ENCODE measurements around the gene C16orf96.

Gene C16orf96

GRCh38 chr16:4640572-4641305 lies 84.6 kb downstream of the C16orf96 start:
- Histone ChIP-seq H3K79me2 (ENCODE audit: control insufficient read depth, insufficient read depth, low read length) (peaks cover 19% of the 10 kb centered on the region), H2BK15ac (replicated peaks; ENCODE audit: low read depth) (no peak overlapping the region)
- no CpG with 5 or more reads among the region's 19 CpGs for WGBS (ENCODE audit: extremely low coverage, insufficient coverage, low lambda C conversion rate)

DNA sequence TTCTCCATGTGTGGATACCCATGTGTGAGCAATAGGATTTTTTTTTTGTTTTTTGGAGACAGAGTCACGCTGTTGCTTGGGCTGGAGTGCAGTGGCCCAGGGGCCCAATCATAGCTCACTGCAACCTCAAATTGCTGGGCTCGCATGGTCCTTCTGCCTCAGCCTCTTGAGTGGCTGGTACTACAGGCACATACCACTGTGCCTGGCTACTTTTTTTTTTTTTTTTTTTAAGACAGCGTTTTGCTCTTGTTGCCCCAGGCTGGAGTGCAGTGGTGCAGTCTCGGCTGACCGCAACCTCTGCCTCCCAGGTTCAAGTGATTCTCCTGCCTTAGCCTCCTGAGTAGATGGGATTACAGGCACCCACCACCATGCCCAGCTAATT lies 85.2 kb downstream of the C16orf96 start:
- H3K56ac ChIP-seq (ENCODE audit: low read length), result no peak overlapping the region
- H4K8ac ChIP-seq (ENCODE audit: low read depth, low read length), result no peak overlapping the region
- H3K9ac ChIP-seq (ENCODE audit: low read length), result no peak overlapping the region
- no CpG with 5 or more reads among the region's 5 CpGs for WGBS (ENCODE audit: extremely low coverage, insufficient coverage, low lambda C conversion rate)
- no peak overlapping the region for H2BK5ac ChIP-seq (ENCODE audit: low read length)
- H3K4me3 ChIP-seq (ENCODE audit: low read length), result no peak overlapping the region
- no peaks in the 10 kb centered on the region for H3K4me1 ChIP-seq (ENCODE audit: control insufficient read depth, low read depth, low read length)
- no peak overlapping the region for H3K18ac ChIP-seq (ENCODE audit: low read length)
- H3K36me3 ChIP-seq (ENCODE audit: control insufficient read depth, insufficient read depth, low read length), result no peaks in the 10 kb centered on the region
- H4K5ac ChIP-seq (ENCODE audit: low read length), result no peak overlapping the region
- peaks cover 15% of the 10 kb centered on the region for H3K79me1 ChIP-seq (ENCODE audit: low read length)
- H2AK5ac ChIP-seq (ENCODE audit: low read length), result no peak overlapping the region
- no peak for DNase-seq
- H3K27ac ChIP-seq (ENCODE audit: low read depth, low read length), result no peak overlapping the region
- H3K4ac ChIP-seq (ENCODE audit: low read depth, low read length), result no peak overlapping the region
- no peak overlapping the region for H3K23ac ChIP-seq (ENCODE audit: low read length)
- H3K4me2 ChIP-seq (ENCODE audit: low read length), result no peak overlapping the region
- H2BK120ac ChIP-seq (ENCODE audit: low read depth, low read length), result no peak overlapping the region
- no peaks in the 10 kb centered on the region for H3K27me3 ChIP-seq (ENCODE audit: insufficient read depth, low read length, poor library complexity)
- H2BK15ac ChIP-seq (replicated peaks; ENCODE audit: low read depth), result no peak overlapping the region
- peaks cover 19% of the 10 kb centered on the region for H3K79me2 ChIP-seq (ENCODE audit: control insufficient read depth, insufficient read depth, low read length)

More at GRCh38 chr16:4640572-4641305, 84.6 kb downstream of the C16orf96 start:
- Histone ChIP-seq H3K4ac (ENCODE audit: low read depth, low read length) (no peak overlapping the region), H3K79me1 (ENCODE audit: low read length) (peaks cover 14% of the 10 kb centered on the region), H3K27ac (ENCODE audit: low read depth, low read length) (no peak overlapping the region), H3K4me2 (ENCODE audit: low read length) (no peak overlapping the region), H2BK5ac (ENCODE audit: low read length) (no peak overlapping the region), H3K4me1 (ENCODE audit: control insufficient read depth, low read depth, low read length) (no peaks in the 10 kb centered on the region), H3K36me3 (ENCODE audit: control insufficient read depth, insufficient read depth, low read length) (no peaks in the 10 kb centered on the region), H3K18ac (ENCODE audit: low read length) (no peak overlapping the region), H4K8ac (ENCODE audit: low read depth, low read length) (no peak overlapping the region), H2BK120ac (ENCODE audit: low read depth, low read length) (no peak overlapping the region), H3K27me3 (ENCODE audit: insufficient read depth, low read length, poor library complexity) (no peaks in the 10 kb centered on the region), H3K23ac (ENCODE audit: low read length) (no peak overlapping the region), H2AK5ac (ENCODE audit: low read length) (no peak overlapping the region), H3K9ac (ENCODE audit: low read length) (no peak overlapping the region), H3K56ac (ENCODE audit: low read length) (no peak overlapping the region), H3K4me3 (ENCODE audit: low read length) (no peak overlapping the region), H4K5ac (ENCODE audit: low read length) (no peak overlapping the region)
- DNase-seq, result no peak

- Histone ChIP-seq H4K5ac (ENCODE audit: low read length) (no peak overlapping the region), H3K27me3 (ENCODE audit: insufficient read depth, low read length, poor library complexity) (no peaks in the 10 kb centered on the region), H3K23ac (ENCODE audit: low read length) (no peak overlapping the region), H2BK15ac (replicated peaks; ENCODE audit: low read depth) (no peak overlapping the region), H3K56ac (ENCODE audit: low read length) (no peak overlapping the region), H3K4me1 (ENCODE audit: control insufficient read depth, low read depth, low read length) (no peaks in the 10 kb centered on the region), H3K79me1 (ENCODE audit: low read length) (peaks cover 12% of the 10 kb centered on the region), H4K8ac (ENCODE audit: low read depth, low read length) (no peak overlapping the region), H2BK5ac (ENCODE audit: low read length) (no peak overlapping the region), H3K18ac (ENCODE audit: low read length) (no peak overlapping the region), H3K36me3 (ENCODE audit: control insufficient read depth, insufficient read depth, low read length) (no peaks in the 10 kb centered on the region), H2AK5ac (ENCODE audit: low read length) (no peak overlapping the region), H3K4ac (ENCODE audit: low read depth, low read length) (no peak overlapping the region), H2BK120ac (ENCODE audit: low read depth, low read length) (no peak overlapping the region), H3K4me3 (ENCODE audit: low read length) (no peak overlapping the region), H3K4me2 (ENCODE audit: low read length) (no peak overlapping the region), H3K79me2 (ENCODE audit: control insufficient read depth, insufficient read depth, low read length) (peaks cover 17% of the 10 kb centered on the region), H3K9ac (ENCODE audit: low read length) (no peak overlapping the region), H3K27ac (ENCODE audit: low read depth, low read length) (no peak overlapping the region)
- no peak for DNase-seq
- WGBS (ENCODE audit: extremely low coverage, insufficient coverage, low lambda C conversion rate), result no CpG with 5 or more reads among the region's 14 CpGs
Measured at GRCh38 chr16:4641895-4642294, 85.8 kb downstream of the C16orf96 start.

GRCh38 chr16:4646773-4647643 lies 90.9 kb downstream of the C16orf96 start:
- no peak overlapping the region for H3K27ac ChIP-seq (ENCODE audit: low read depth, low read length)
- H4K5ac ChIP-seq (ENCODE audit: low read length), result no peak overlapping the region
- no peak overlapping the region for H3K56ac ChIP-seq (ENCODE audit: low read length)
- no peak overlapping the region for H3K4me2 ChIP-seq (ENCODE audit: low read length)
- H3K79me1 ChIP-seq (ENCODE audit: low read length), result peaks cover 5% of the 10 kb centered on the region
- no peak overlapping the region for H3K9ac ChIP-seq (ENCODE audit: low read length)
- no peak overlapping the region for H3K23ac ChIP-seq (ENCODE audit: low read length)
- no CpG with 5 or more reads among the region's 22 CpGs for WGBS (ENCODE audit: extremely low coverage, insufficient coverage, low lambda C conversion rate)
- peaks cover 2% of the 10 kb centered on the region for H3K79me2 ChIP-seq (ENCODE audit: control insufficient read depth, insufficient read depth, low read length)
- H3K18ac ChIP-seq (ENCODE audit: low read length), result no peak overlapping the region
- no peak for DNase-seq
- no peaks in the 10 kb centered on the region for H3K4me1 ChIP-seq (ENCODE audit: control insufficient read depth, low read depth, low read length)
- no peaks in the 10 kb centered on the region for H3K27me3 ChIP-seq (ENCODE audit: insufficient read depth, low read length, poor library complexity)
- H2BK120ac ChIP-seq (ENCODE audit: low read depth, low read length), result no peak overlapping the region
- H2BK15ac ChIP-seq (replicated peaks; ENCODE audit: low read depth), result no peak overlapping the region
- H3K36me3 ChIP-seq (ENCODE audit: control insufficient read depth, insufficient read depth, low read length), result no peaks in the 10 kb centered on the region
- no peak overlapping the region for H2AK5ac ChIP-seq (ENCODE audit: low read length)
- H2BK5ac ChIP-seq (ENCODE audit: low read length), result no peak overlapping the region
- no peak overlapping the region for H3K4ac ChIP-seq (ENCODE audit: low read depth, low read length)
- H3K4me3 ChIP-seq (ENCODE audit: low read length), result no peak overlapping the region
- no peak overlapping the region for H4K8ac ChIP-seq (ENCODE audit: low read depth, low read length)

- H3K9ac ChIP-seq (ENCODE audit: low read length), result no peak overlapping the region
- H3K23ac ChIP-seq (ENCODE audit: low read length), result no peak overlapping the region
- no peak overlapping the region for H4K5ac ChIP-seq (ENCODE audit: low read length)
- no peaks in the 10 kb centered on the region for H3K27me3 ChIP-seq (ENCODE audit: insufficient read depth, low read length, poor library complexity)
- H3K4ac ChIP-seq (ENCODE audit: low read depth, low read length), result no peak overlapping the region
- no peak overlapping the region for H3K56ac ChIP-seq (ENCODE audit: low read length)
- peaks cover 5% of the 10 kb centered on the region for H3K79me1 ChIP-seq (ENCODE audit: low read length)
- H3K4me2 ChIP-seq (ENCODE audit: low read length), result no peak overlapping the region
- H3K27ac ChIP-seq (ENCODE audit: low read depth, low read length), result no peak overlapping the region
- no peaks in the 10 kb centered on the region for H3K36me3 ChIP-seq (ENCODE audit: control insufficient read depth, insufficient read depth, low read length)
- no peak overlapping the region for H3K4me3 ChIP-seq (ENCODE audit: low read length)
- no peak overlapping the region for H2BK5ac ChIP-seq (ENCODE audit: low read length)
- H3K18ac ChIP-seq (ENCODE audit: low read length), result no peak overlapping the region
- no peak overlapping the region for H2AK5ac ChIP-seq (ENCODE audit: low read length)
- H3K79me2 ChIP-seq (ENCODE audit: control insufficient read depth, insufficient read depth, low read length), result peaks cover 1% of the 10 kb centered on the region
- H4K8ac ChIP-seq (ENCODE audit: low read depth, low read length), result no peak overlapping the region
- no peak overlapping the region for H2BK15ac ChIP-seq (replicated peaks; ENCODE audit: low read depth)
- no peak for DNase-seq
- no peaks in the 10 kb centered on the region for H3K4me1 ChIP-seq (ENCODE audit: control insufficient read depth, low read depth, low read length)
- WGBS (ENCODE audit: extremely low coverage, insufficient coverage, low lambda C conversion rate), result no CpG with 5 or more reads among the region's 8 CpGs
- H2BK120ac ChIP-seq (ENCODE audit: low read depth, low read length), result no peak overlapping the region
Measured at GRCh38 chr16:4647644-4647980, 91.5 kb downstream of the C16orf96 start.
